Neural progenitor cell (in vitro differentiated cells): ENCODE results near the gene TRIOBP. TPM values are rescaled to one million over a fixed set of nuclear protein-coding genes. Genes with fewer than 3 reads are reported as not detected.

Experiments used
- DNase-seq: peaks from one replicate; pipeline ENCODE4 v3.0.0-alpha.2; 2016; ENCODE audit warnings: low spot score
- H2AFZ ChIP-seq: fragments of 200-600 bp; sonication (generic); replicated peaks from 2 replicates; pipeline ENCODE4 v1.6.1; 2016; ENCODE audit warnings: antibody characterized with exemption
- H3F3A ChIP-seq: fragments of 200-600 bp; sonication (generic); 2 replicates; pipeline ENCODE4 v1.6.1; 2016; ENCODE audit warnings: antibody characterized with exemption, low read depth
- H3K27ac ChIP-seq: fragments of 200-600 bp; sonication (generic); 2 replicates; pipeline ENCODE4 v1.5.1; 2016; ENCODE audit warnings: mild to moderate bottlenecking
- H3K27me3 ChIP-seq: fragments of 200-600 bp; sonication (generic); 2 replicates; pipeline ENCODE4 v1.6.1; 2016; ENCODE audit warnings: mild to moderate bottlenecking, moderate library complexity
- H3K36me3 ChIP-seq: fragments of 200-600 bp; sonication (generic); 2 replicates; pipeline ENCODE4 v1.5.1; 2016
- H3K4me1 ChIP-seq: fragments of 200-600 bp; sonication (generic); 2 replicates; pipeline ENCODE4 v1.6.1; 2016; ENCODE audit warnings: mixed run types
- H3K4me2 ChIP-seq: fragments of 200-600 bp; sonication (generic); 2 replicates; pipeline ENCODE4 v1.6.1; 2016
- H3K4me3 ChIP-seq: fragments of 200-600 bp; sonication (generic); 2 replicates; pipeline ENCODE4 v1.5.1; 2016
- H3K79me2 ChIP-seq: fragments of 200-600 bp; sonication (generic); 2 replicates; pipeline ENCODE4 v1.6.1; 2016; ENCODE audit warnings: low read depth
- H3K9ac ChIP-seq: fragments of 200-600 bp; sonication (generic); 2 replicates; pipeline ENCODE4 v1.6.1; 2016
- H3K9me3 ChIP-seq: fragments of 200-600 bp; sonication (generic); 2 replicates; pipeline ENCODE4 v1.5.1; 2016; ENCODE audit warnings: low read depth
- H4K20me1 ChIP-seq: fragments of 200-600 bp; sonication (generic); 2 replicates; pipeline ENCODE4 v1.6.1; 2016; ENCODE audit warnings: low read depth
- H3K27ac Mint-ChIP-seq: 3 replicates; pipeline ENCODE4 v1.8.0; 2021; ENCODE audit warnings: mixed read lengths
- H3K27me3 Mint-ChIP-seq: 2 replicates; pipeline ENCODE4 v1.8.0; 2022; ENCODE audit warnings: low read depth, mild to moderate bottlenecking, inconsistent platforms, moderate library complexity, mixed read lengths; ENCODE audit not compliant: insufficient read depth
- H3K36me3 Mint-ChIP-seq: 3 replicates; pipeline ENCODE4 v1.8.0; 2021; ENCODE audit warnings: mixed read lengths
- H3K4me1 Mint-ChIP-seq: 3 replicates; pipeline ENCODE4 v1.8.0; 2021; ENCODE audit warnings: mixed read lengths
- H3K4me3 Mint-ChIP-seq: 3 replicates; pipeline ENCODE4 v1.8.0; 2021; ENCODE audit warnings: mild to moderate bottlenecking, moderate library complexity, mixed read lengths
- H3K9me3 Mint-ChIP-seq: 3 replicates; pipeline ENCODE4 v1.8.0; 2020; ENCODE audit warnings: mixed read lengths
- EZH2 ChIP-seq: fragments of 200-600 bp; sonication (generic); IDR thresholded peaks from 2 replicates; pipeline ENCODE4 v1.6.1; 2017; ENCODE audit warnings: antibody characterized with exemption, mild to moderate bottlenecking, moderate library complexity
- EZH2phosphoT487 ChIP-seq: fragments of 200-600 bp; sonication (generic); IDR thresholded peaks from 2 replicates; pipeline ENCODE4 v1.6.1; 2017; ENCODE audit warnings: antibody characterized with exemption
- total RNA-seq: library from RNA; depleted of rRNA; stranded (reverse); fragments of >200 nt; gene quantifications from 2 replicates; pipeline ENCODE4 v1.2.3, GENCODE V29; 2015; ENCODE audit warnings: low replicate concordance
- TF ChIP-seq, protein P1 (sequence below): fragments of 200-600 bp; sonication (generic); IDR thresholded peaks from 2 replicates; pipeline ENCODE4 v1.5.1; 2017; ENCODE audit warnings: antibody characterized with exemption, mild to moderate bottlenecking

Gene TRIOBP
- total RNA-seq, 1 donor from 2014 or later, result 25.2 TPM

DNA sequence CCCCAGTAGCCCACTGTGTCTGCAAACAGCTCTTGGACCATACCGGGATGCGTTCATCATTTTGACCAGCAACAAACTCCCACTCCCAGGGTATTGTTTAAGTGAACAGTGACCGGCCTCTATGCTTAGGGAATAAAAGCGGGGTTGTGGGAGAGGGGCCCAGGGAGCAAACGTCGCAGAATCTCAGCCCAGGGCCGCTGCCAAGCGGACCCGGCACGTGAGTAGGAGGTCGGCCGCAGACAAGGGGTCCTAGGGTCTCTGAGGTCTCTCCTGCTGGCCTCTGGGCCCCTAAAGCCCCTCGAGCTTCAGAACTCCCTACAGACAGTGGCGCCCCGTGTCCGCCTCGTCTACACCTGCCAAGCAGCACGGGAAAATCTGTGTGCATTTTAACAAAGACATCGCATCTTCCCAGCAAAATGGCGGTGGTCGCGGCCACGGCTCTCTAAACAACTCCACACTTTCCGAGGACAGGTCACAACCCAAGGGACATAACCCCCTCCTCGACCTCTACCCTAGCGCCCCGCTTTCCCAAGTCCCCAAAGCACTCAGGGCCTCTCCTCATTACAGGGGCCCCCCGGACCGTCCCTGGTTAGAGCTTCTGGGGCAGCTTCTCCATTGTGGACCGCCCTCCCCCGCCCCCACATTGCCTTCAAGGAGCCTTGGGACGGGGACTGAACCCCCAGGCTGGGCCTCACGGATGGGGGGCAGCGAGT, 106.9 kb downstream of the TRIOBP start:
- H3K79me2 ChIP-seq, result peaks cover 33% of the 10 kb centered on the region
- H3K4me1 ChIP-seq, result peaks cover 31% of the 10 kb centered on the region
- Mint-ChIP-seq H3K4me3 (peak overlapping the region; percentile 88), H3K36me3 (no peaks in the 10 kb centered on the region), H3K27ac (peak overlapping the region; percentile 74), H3K4me1 (peaks cover 34% of the 10 kb centered on the region), H3K27me3 (peaks cover 23% of the 10 kb centered on the region), H3K9me3 (peaks cover 3% of the 10 kb centered on the region)
- H3F3A ChIP-seq, result peaks cover 54% of the 10 kb centered on the region
- peak overlapping the region; percentile 81 for H3K4me3 ChIP-seq
- peaks cover 32% of the 10 kb centered on the region for H4K20me1 ChIP-seq
- peak overlapping the region; percentile 51 for H3K9ac ChIP-seq
- H3K36me3 ChIP-seq, result no peaks in the 10 kb centered on the region
- H3K9me3 ChIP-seq, result no peaks in the 10 kb centered on the region
- H3K27me3 ChIP-seq, result peaks cover 52% of the 10 kb centered on the region
- H2AFZ ChIP-seq, result peak overlapping the region; percentile 61
- no peak overlapping the region for H3K27ac ChIP-seq
- peak overlapping the region; percentile 99 for H3K4me2 ChIP-seq
- no peak for TF ChIP-seq EZH2phosphoT487
- peak; percentile 58 for DNase-seq

DNA sequence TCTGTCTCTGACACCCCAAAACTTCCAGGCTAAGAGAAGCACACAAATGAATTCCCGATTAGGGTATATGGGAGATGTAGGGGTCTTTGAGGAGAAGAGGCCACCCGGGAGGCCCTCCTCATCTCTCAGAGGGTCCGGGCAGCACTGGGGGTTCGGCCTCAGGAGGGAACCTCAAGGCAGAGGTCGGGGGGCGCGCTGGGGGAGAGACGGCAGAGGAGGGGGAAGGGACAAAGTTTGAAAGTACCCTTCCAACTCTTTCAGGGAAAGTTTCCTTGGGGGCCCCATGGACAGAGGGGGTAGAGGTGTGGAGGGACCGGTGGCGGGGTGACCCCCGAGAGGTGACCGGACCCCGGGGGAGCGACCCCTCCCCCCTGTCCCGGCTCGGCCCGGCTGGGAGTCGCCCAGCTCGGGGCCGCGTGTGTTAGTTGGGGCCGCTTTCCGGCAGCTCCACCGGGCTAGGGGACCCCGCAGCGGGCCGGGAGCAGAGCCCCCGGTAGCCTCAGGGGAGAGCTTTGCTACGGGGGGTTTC, 107.6 kb downstream of the TRIOBP start:
- Histone ChIP-seq H4K20me1 (peaks cover 38% of the 10 kb centered on the region), H3K4me1 (peaks cover 35% of the 10 kb centered on the region), H3K4me2 (peak overlapping the region; percentile 99), H3K36me3 (no peaks in the 10 kb centered on the region), H3K4me3 (peak overlapping the region; percentile 81), H3K9ac (peak overlapping the region; percentile 51), H3K79me2 (peaks cover 39% of the 10 kb centered on the region), H3K27me3 (peaks cover 49% of the 10 kb centered on the region), H2AFZ (no peak overlapping the region), H3K27ac (no peak overlapping the region), H3F3A (peaks cover 60% of the 10 kb centered on the region), H3K9me3 (no peaks in the 10 kb centered on the region)
- TF ChIP-seq EZH2phosphoT487 (no peak), EZH2 (no peak)
- TF ChIP-seq, protein P1, sequence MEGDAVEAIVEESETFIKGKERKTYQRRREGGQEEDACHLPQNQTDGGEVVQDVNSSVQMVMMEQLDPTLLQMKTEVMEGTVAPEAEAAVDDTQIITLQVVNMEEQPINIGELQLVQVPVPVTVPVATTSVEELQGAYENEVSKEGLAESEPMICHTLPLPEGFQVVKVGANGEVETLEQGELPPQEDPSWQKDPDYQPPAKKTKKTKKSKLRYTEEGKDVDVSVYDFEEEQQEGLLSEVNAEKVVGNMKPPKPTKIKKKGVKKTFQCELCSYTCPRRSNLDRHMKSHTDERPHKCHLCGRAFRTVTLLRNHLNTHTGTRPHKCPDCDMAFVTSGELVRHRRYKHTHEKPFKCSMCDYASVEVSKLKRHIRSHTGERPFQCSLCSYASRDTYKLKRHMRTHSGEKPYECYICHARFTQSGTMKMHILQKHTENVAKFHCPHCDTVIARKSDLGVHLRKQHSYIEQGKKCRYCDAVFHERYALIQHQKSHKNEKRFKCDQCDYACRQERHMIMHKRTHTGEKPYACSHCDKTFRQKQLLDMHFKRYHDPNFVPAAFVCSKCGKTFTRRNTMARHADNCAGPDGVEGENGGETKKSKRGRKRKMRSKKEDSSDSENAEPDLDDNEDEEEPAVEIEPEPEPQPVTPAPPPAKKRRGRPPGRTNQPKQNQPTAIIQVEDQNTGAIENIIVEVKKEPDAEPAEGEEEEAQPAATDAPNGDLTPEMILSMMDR, result no peak
- DNase-seq, result peak; percentile 31
- peaks cover 3% of the 10 kb centered on the region for H3K9me3 Mint-ChIP-seq
- H3K27me3 Mint-ChIP-seq, result peaks cover 23% of the 10 kb centered on the region
- H3K27ac Mint-ChIP-seq, result peak overlapping the region; percentile 72
- no peaks in the 10 kb centered on the region for H3K36me3 Mint-ChIP-seq
- peak overlapping the region; percentile 88 for H3K4me3 Mint-ChIP-seq
- peaks cover 34% of the 10 kb centered on the region for H3K4me1 Mint-ChIP-seq

GRCh38 chr22:37804881-37805809, 108.3 kb downstream of the TRIOBP start:
- H3K9me3 ChIP-seq, result no peaks in the 10 kb centered on the region
- peaks cover 67% of the 10 kb centered on the region for H3F3A ChIP-seq
- H3K27me3 Mint-ChIP-seq, result peaks cover 23% of the 10 kb centered on the region
- peaks cover 39% of the 10 kb centered on the region for H3K79me2 ChIP-seq
- no peaks in the 10 kb centered on the region for H3K36me3 Mint-ChIP-seq
- peaks cover 3% of the 10 kb centered on the region for H3K9me3 Mint-ChIP-seq
- H3K4me1 ChIP-seq, result peaks cover 35% of the 10 kb centered on the region
- H3K4me3 Mint-ChIP-seq, result peak overlapping the region; percentile 88
- H3K4me3 ChIP-seq, result peak overlapping the region; percentile 81
- peak overlapping the region; percentile 99 for H3K4me2 ChIP-seq
- H3K36me3 ChIP-seq, result no peaks in the 10 kb centered on the region
- peaks cover 43% of the 10 kb centered on the region for H4K20me1 ChIP-seq
- DNase-seq, result peak; percentile 86
- TF ChIP-seq, protein P1, result no peak
- TF ChIP-seq EZH2 (peak; percentile 63), EZH2phosphoT487 (peak; percentile 48)
- H2AFZ ChIP-seq, result no peak overlapping the region
- no peak overlapping the region for H3K27ac ChIP-seq
- H3K4me1 Mint-ChIP-seq, result peaks cover 36% of the 10 kb centered on the region
- peaks cover 49% of the 10 kb centered on the region for H3K27me3 ChIP-seq
- peak overlapping the region; percentile 51 for H3K9ac ChIP-seq
- peak overlapping the region; percentile 85 for H3K27ac Mint-ChIP-seq
